Activated CD8-positive, alpha-beta memory T cell treated with anti-CD3 and anti-CD28 coated beads, Interleukin-2, amount 50 U/mL, for 4 hours (primary cell): ENCODE data around the gene DCAF4.
"Not testable (repeated sequence)": the region's sequence is repeated elsewhere in the genome, so short reads cannot be mapped to it uniquely, and the experiment has no call there.

Experiments used
- DNase-seq: peaks from one replicate; pipeline ENCODE4 v3.0.0-alpha.2; 2020

DCAF4 gene

GRCh38 chr14:72939630-72940029 is 13.4 kb downstream of the DCAF4 start:
- no peak for DNase-seq

- no peak for DNase-seq
Measured at GRCh38 chr14:72941286-72941985, 15.2 kb downstream of the DCAF4 start.

DNA sequence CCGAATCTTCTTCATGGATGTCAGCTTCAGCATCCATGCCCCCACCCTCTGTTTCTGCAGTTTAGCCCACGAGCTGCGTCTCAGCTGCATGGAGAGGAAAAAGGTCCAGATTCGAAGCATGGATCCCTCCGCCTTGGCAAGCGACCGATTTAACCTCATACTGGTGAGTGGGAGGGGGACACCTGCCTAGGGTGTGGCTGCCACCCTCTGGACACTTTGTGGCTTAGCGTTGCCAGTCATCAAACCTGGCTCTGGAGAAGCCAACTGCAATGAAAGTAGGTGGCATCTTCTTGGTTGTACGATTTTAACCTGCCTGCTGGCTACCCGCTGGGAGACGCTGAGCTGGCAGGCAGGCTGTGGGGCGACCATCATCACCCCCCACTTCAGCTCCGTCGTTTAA is 16.7 kb downstream of the DCAF4 start:
- DNase-seq, result no peak

DNA sequence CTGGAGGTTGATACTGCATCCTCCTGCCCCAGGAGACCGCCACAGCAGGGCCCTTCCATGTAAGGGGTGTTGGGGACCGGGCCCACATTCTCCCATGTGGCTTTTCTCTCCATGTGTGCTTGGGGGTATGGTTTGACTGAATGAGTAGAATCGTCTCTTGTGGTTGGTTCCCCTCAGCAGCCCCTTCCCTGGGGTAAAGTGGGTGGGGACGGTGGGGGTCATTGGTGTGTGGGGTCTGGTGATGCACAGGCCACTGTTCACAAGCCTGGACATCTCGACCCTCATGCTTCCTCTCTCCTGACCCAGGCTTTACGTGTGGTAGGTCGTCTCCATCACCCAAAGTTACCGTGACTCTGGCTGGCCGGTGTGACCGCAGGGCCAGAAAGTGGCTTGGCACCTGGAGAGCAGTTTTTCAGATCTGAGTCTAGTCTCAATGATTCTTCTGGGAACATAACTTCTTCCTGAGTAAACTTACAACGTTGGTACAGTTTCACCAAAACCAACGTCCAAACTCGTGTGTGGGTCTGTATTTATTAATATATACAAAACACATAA is 17.7 kb downstream of the DCAF4 start:
- no peak for DNase-seq

DNA sequence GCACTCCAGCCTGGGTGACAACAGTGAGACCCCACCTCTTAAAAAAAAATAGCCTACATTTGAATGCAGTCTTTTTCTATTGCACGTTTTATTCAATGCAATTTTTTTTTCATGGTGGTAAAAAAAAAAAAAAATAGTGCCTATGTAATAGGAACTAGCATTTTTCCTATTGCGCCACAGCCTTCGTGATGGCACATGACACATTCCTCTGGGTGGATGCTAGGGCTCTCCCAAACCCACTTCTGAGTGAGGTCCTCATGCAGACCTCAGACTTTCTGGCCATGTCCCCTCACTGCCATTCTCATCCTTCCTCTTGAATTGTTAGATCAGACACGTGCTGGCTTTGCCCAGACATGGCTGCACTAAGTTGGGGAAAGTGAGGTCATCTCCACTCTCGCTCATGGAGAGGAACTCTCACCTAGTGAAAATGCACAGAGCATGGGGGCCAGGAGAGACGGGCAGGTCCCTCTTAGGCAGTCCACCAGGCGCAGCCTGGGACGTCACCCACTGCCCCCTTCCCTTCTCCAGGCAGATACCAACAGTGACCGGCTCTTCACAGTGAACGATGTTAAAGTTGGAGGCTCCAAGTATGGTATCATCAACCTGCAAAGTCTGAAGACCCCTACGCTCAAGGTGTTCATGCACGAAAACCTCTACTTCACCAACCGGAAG is 19.2 kb downstream of the DCAF4 start:
- DNase-seq, result no peak

GRCh38 chr14:72946491-72946890 is 20.2 kb downstream of the DCAF4 start:
- no peak for DNase-seq

DNA sequence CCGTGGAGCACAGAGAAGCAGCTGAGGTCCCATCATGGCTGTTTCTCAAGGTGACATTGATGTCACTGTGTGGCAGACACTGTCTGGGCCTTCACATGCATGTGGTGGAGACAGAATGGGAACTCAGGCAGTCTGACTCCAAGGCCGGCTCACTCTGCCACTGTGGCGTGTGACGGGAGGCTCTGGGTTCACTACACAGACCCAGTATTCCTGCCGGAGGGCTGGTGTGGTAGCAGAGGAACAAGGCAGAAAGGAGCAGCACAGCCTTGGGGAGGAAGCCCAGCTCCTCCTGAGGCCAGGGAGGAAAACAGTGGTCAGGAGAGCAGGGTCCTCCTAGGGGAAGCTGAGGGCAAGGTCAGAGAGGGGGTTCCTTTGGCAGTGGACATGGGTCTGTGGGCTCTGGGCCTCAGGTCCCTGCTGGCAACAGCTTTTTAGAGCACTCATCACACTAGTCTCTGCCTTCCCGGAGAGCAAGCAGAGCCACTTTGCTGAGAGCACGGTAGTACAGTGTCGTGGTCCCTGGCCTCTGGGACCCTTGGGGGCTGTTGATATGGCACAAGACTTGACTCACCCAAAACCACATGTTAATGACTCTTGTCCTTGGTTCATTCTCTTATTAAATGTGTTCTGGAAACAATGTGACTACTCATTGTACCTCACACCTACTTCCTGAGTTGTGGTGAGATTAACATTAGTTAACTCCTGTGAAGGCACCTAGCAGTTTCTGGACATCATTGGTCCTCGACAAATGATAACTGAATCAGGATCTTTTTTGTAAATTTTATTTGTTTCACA is 21.3 kb downstream of the DCAF4 start:
- DNase-seq, result no peak

DNA sequence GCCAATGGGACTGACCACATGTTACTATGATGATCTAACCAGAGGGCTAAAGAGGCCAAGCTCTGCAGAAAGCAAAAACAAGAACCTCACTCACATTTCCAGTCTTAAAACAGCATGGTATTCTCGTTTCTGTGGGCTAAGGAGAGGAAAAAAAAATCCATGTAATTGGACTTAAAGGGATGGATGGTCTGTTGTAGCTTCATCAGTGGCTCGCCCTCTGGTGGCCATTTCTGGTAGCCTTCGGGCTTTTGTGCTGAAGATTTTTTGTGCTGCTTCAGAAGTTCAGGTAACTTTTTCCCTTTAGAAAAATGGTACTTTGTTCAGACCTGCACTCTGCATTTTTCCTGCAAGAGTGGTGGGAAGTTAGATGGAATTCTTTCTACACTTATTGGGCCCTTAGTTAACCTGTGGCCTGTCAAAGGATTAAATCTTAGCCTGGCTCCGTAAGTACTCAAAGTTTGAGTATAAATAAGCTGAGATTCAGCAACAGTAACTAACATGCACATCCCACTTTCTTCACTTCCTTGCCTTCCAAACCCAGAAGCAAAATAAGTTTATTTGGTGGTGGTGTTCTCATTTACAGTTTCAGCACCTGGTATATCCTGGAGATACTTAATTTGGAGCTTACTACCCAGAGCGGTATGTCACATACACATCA is 22.3 kb downstream of the DCAF4 start:
- peak; percentile 70 for DNase-seq

GRCh38 chr14:72952171-72952570 is 25.9 kb downstream of the DCAF4 start:
- DNase-seq, result no peak

DNA sequence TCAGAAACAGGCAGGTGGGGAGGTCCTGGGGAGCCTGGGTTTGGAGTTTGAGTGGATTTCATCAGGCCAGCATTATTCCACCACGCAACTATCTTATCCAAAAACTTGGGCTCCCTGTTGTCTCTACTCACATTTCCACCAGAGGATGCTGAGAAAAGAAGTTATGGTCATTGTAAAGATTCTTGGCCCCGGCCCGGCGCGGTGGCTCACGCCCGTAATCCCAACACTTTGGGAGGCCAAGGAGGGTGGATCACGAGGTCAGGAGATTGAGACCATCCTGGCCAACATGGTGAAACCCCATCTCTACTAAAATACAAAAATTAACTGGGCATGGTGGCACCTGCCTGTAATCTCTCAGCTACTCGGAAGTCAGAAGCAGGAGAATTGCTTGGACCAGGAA is 30.5 kb downstream of the DCAF4 start:
- DNase-seq, result not testable (repeated sequence)

- no peak for DNase-seq
Measured at GRCh38 chr14:72957213-72957612, 30.9 kb downstream of the DCAF4 start.

DNA sequence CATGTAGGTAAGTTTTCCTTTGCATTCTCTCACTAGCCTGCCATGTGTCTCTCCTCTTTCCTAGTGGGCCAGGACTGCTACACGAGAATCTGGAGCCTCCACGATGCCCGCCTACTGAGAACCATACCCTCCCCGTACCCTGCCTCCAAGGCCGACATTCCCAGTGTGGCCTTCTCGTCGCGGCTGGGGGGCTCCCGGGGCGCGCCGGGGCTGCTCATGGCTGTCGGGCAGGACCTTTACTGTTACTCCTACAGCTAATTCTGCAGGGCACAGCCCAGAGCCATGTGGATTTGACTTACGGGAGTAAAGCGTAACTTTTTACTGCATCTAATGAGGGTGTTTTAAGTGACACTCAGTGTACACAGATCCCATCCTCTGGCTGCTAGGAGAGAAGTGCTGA is 32.3 kb downstream of the DCAF4 start:
- no peak for DNase-seq

GRCh38 chr14:72961016-72961415 is 34.8 kb downstream of the DCAF4 start:
- DNase-seq, result not testable (repeated sequence)

- no peak for DNase-seq
Measured at GRCh38 chr14:72961579-72962335, 35.5 kb downstream of the DCAF4 start.

GRCh38 chr14:72962336-72962754 is 36.1 kb downstream of the DCAF4 start:
- DNase-seq, result not testable (repeated sequence)

DNA sequence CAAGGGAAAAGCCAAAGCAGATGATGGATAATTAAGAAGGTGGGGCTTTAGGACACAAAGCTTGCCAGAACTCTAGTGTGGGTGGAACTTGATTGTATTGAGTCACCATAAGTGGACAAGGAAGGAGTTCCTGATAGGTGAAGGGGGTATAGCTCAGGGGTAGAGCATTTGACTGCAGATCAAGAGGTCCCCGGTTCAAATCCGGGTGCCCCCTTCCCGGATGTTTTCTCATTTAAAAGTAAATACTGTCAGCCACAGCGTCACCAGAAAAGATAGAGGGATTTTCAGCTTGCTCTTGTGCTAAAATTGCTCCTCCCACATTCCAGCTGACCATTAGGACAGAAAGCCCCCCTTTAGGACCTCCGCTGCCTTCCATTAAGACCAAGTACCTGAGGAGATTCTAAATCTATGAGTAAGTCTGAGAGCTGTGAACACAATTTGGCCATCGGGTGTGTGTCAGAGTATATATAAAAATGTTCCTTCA is 36.6 kb downstream of the DCAF4 start:
- DNase-seq, result no peak

DNA sequence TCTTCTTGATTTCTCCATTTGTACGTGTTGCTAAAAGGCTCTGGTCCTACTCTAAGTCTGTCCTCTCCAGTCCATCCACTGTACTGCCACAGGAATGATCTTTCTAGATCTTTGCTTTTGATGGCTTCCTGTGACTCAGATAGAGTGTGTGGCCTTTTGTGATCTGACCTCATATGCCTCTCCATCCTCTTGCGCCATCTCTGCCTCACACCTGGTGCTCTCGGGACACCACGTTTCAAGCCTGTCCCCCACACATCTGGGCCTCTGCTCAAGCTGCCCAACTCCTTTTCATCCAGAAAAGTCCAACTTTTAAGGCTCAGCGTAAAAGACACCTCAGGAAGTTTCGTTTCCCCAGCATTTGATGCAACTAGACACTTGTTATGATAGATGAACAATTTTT is 39.0 kb downstream of the DCAF4 start:
- no peak for DNase-seq

- no peak for DNase-seq
Measured at GRCh38 chr14:72966038-72966437, 39.8 kb downstream of the DCAF4 start.

DNA sequence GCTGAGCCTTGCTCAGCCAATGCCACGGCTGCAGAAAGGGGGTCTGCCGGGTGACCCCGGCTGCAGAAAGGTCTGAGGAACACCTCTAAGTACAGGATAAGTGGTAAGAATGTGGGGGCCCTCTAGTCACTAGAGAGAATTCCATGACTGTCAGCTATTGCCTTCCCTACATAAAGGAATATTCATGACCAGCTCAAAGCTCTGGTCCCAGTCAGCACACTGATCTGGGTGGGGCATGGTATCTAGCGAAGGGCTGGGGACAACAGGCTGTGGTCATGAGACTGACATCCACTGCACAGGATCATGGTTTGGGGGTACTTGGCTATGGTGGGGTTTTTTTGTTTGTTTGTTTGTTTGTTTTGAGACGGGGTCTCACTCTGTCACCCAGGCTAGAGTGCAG is 42.1 kb downstream of the DCAF4 start:
- no peak for DNase-seq

GRCh38 chr14:72970058-72970630 is 43.9 kb downstream of the DCAF4 start:
- no peak for DNase-seq

GRCh38 chr14:72970824-72971434 is 44.7 kb downstream of the DCAF4 start:
- DNase-seq, result no peak
